ENCODE measurements around the gene GBP3. TPM values are rescaled to one million over a fixed set of nuclear protein-coding genes. Genes with fewer than 3 reads are reported as not detected.

GBP3 gene
- total and polyA plus RNA-seq, 2 of the 8 experiments (the other 6 are each of a cell fraction or from before 2014, with no cell fraction given), result not detected

GRCh38 chr1:88998716-88999115 lies 23.9 kb downstream of the GBP3 start:
- Histone ChIP-seq H3K9me3 (ENCODE audit: insufficient read depth in 2 of 2, low read depth in 1 of 2, low read length in 1 of 2) (no peaks in the 10 kb centered on the region), H3K14ac (ENCODE audit: insufficient read length) (no peak overlapping the region), H3K79me2 (ENCODE audit: control insufficient read depth in 1 of 2, insufficient read depth in 2 of 2, low read length in 2 of 2) (no peaks in the 10 kb centered on the region), H4K5ac (ENCODE audit: insufficient read length, low read depth, low read length) (no peak overlapping the region), H3K27me3 (replicated peaks in 1 of 4; ENCODE audit: control insufficient read depth in 3 of 4, extremely low read depth in 1 of 4, insufficient read depth in 3 of 4, low read length in 3 of 4) (no peaks in the 10 kb centered on the region), H3K9ac (replicated peaks in 1 of 4; ENCODE audit: extremely low read depth in 1 of 4, low read depth in 3 of 4, low read length in 3 of 4) (no peak overlapping the region), H3K4ac (replicated peaks; ENCODE audit: insufficient read length, low read depth, low read length) (no peak overlapping the region), H2BK20ac (ENCODE audit: low read length) (no peak overlapping the region), H2BK12ac (ENCODE audit: low read depth, low read length) (no peak overlapping the region), H3K4me3 (ENCODE audit: extremely low read depth in 1 of 4, insufficient read depth in 2 of 4, low read depth in 3 of 4, low read length in 4 of 4) (no peak overlapping the region), H2AFZ (ENCODE audit: low read length) (no peak overlapping the region), H3K27ac (ENCODE audit: low read depth, low read length) (no peak overlapping the region), H2BK120ac (replicated peaks; ENCODE audit: low read depth, low read length) (no peak overlapping the region), H3K79me1 (ENCODE audit: low read depth, low read length) (no peaks in the 10 kb centered on the region), H4K91ac (replicated peaks; ENCODE audit: insufficient read length, low read length) (no peak overlapping the region), H3K23me2 (ENCODE audit: low read depth, low read length) (peaks cover under 1% of the 10 kb centered on the region; the same call in 1 of the 2 replicates), H3K4me1 (replicated peaks in 1 of 4; ENCODE audit: control insufficient read depth in 3 of 4, insufficient read depth in 4 of 4, low read length in 3 of 4) (peaks cover 0 to 3% (median under 1%) of the 10 kb centered on the region in 4 experiments; a peak in 1 of 7 replicates), H3K36me3 (ENCODE audit: control insufficient read depth in 2 of 4, insufficient read depth in 4 of 4, low read length in 3 of 4) (no peaks in the 10 kb centered on the region; a peak in 1 of 8 replicates), H3K4me2 (ENCODE audit: insufficient read depth in 1 of 2, low read depth in 2 of 2, low read length in 2 of 2) (no peak overlapping the region), H3K18ac (ENCODE audit: extremely low read depth, low read length) (no peak overlapping the region), H3K23ac (ENCODE audit: insufficient read length) (no peak overlapping the region), H4K20me1 (replicated peaks in 1 of 2; ENCODE audit: control insufficient read depth in 1 of 2, insufficient read depth in 2 of 2, low read length in 2 of 2) (no peaks in the 10 kb centered on the region), H2BK5ac (ENCODE audit: low read depth, low read length) (no peak overlapping the region), H3K56ac (replicated peaks; ENCODE audit: insufficient read length, low read depth, low read length) (no peak overlapping the region), H2AK5ac (ENCODE audit: low read depth, low read length) (no peak overlapping the region), H4K8ac (ENCODE audit: extremely low read depth, insufficient read depth, low read length) (no peak overlapping the region), H2BK15ac (ENCODE audit: low read length) (no peak overlapping the region)
- CTCF ChIA-PET (ENCODE audit: partially characterized antibody), result interaction anchor here (0.6 to 3.8 kb wide), 22 partner anchors 9 to 485 kb away, joined by 3 to 42 read pairs (median 4); partner anchors contain the start of gene GBP6
- DNase-seq (ENCODE audit: low read depth in 1 of 2, low spot score in 2 of 2) (no peak), FAIRE-seq (no peak)
- POLR2A ChIA-PET (ENCODE audit: partially characterized antibody), result no interaction called here
- no peak for TF ChIP-seq TCF12 (IDR thresholded peaks at IDR 0.05; ENCODE audit: low read depth, low read length)
- peak; percentile 80 for TF ChIP-seq RAD21 (IDR thresholded peaks at IDR 0.05 in 1 of 2, conservative IDR thresholded peaks at IDR 0.05 in 1 of 2; ENCODE audit: low read depth in 2 of 2, low read length in 2 of 2)
- peak in 2 of 3 experiments; percentile 34 to 43; a peak in 3 of 4 replicates for TF ChIP-seq CTCF (IDR thresholded peaks at IDR 0.05; ENCODE audit: control extremely low read depth in 1 of 3, insufficient read depth in 1 of 3, low read depth in 1 of 3, low read length in 3 of 3)
- 16% methylated on average over 2 of the region's 2 CpGs; no CpG with 5 or more reads in 1 of the 2 experiments for WGBS, 2 experiments (ENCODE audit: extremely low coverage in 1 of 2, insufficient coverage in 1 of 2, insufficient read length in 1 of 2, insufficient replicate concordance in 2 of 2, low coverage in 1 of 2, low lambda C conversion rate in 2 of 2, missing lambda C conversion rate in 1 of 2)
